AG04449 (cell line): ENCODE measurements around the gene ARHGAP9.
A peak's percentile ranks its signal among the peaks of the same experiment; 100 is the strongest.

Source experiments
- CTCF ChIA-PET: fragments of 350-600 bp; formaldehyde crosslinking; extraction: SDS; loops from one replicate; lab custom pipeline; 2021; ENCODE audit warnings: antibody characterized with exemption; lab: Yijun Ruan, JAX
- POLR2A ChIA-PET: fragments of 400-600, 350-600 bp; formaldehyde crosslinking; extraction: SDS; loops from one replicate; lab custom pipeline; 2020; ENCODE audit warnings: antibody characterized with exemption, inconsistent platforms; lab: Yijun Ruan, JAX
- DNase-seq: peaks from one replicate; pipeline ENCODE4 v3.0.0-alpha.2; 2010; ENCODE audit warnings: low read depth, low spot score
- H3K4me3 ChIP-seq: 2 replicates; pipeline ENCODE4 v1.5.1; 2011; ENCODE audit warnings: low read depth, mild to moderate bottlenecking, control low read depth, low read length
- TF ChIP-seq, protein P1 (sequence below): IDR thresholded peaks from one replicate; pipeline ENCODE4 v1.5.1; 2011; ENCODE audit warnings: mild to moderate bottlenecking, moderate library complexity, low read length, control low read depth, inconsistent platforms; ENCODE audit not compliant: insufficient read depth; ENCODE audit errors: missing control alignments

Gene ARHGAP9

DNA sequence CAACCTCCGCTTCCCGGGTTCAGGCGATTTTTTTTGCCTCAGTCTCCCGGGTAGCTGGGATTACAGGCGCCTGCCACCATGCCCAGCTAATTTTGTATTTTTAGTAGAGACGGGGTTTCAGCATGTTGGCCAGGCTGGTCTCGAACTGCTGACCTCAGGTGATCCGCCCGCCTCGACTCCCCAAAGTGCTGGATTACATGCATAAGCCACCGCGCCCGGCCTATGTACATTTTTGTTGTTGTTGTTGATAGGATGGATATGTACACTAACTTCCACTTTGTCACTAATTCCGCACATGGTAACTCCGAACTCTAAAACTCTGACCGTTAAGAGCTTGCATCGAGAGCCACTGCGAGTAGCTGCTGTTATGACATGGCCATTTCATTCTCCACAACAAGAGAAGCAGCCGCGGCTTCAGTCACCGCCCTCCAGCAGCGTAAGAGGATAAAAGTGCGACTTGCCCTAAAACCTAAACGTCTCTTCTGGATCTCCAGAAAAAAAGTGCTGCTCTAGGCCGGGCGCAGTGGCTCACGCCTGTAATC, 7.5 kb upstream of the ARHGAP9 start:
- CTCF ChIA-PET, result interaction anchor here (1.0 to 20.7 kb wide), 2 partner anchors 12 to 25 kb away, joined by 3 to 321 read pairs; partner anchors contain the start of gene GLI1
- DNase-seq, result no peak

DNA sequence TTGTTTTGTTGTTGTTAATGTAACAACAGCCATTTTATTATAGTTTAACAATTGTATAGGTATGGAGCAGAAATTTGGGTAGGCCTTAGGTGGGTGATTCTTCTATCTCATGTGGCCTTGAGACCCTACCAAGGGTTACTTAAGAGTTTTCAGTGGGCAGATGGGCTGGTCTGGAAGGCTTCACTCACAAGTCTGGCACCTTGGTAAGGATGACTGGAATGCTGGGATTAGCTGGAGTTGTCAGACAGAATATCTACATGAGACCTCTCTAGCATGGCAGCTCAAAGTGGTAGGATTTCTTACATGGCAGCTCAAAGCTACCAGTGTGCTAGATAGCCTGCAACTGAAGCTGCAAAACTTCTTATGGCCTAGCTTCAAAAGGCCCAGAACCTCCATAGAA, 6.0 kb upstream of the ARHGAP9 start:
- DNase-seq, result no peak
- ChIA-PET CTCF (interaction anchor here (1.0 to 20.7 kb wide), 3 partner anchors 24 to 271 kb away, joined by 5 to 321 read pairs (median 5); partner anchors contain the start of gene GLI1), POLR2A (no interaction called here)
- TF ChIP-seq, protein P1, sequence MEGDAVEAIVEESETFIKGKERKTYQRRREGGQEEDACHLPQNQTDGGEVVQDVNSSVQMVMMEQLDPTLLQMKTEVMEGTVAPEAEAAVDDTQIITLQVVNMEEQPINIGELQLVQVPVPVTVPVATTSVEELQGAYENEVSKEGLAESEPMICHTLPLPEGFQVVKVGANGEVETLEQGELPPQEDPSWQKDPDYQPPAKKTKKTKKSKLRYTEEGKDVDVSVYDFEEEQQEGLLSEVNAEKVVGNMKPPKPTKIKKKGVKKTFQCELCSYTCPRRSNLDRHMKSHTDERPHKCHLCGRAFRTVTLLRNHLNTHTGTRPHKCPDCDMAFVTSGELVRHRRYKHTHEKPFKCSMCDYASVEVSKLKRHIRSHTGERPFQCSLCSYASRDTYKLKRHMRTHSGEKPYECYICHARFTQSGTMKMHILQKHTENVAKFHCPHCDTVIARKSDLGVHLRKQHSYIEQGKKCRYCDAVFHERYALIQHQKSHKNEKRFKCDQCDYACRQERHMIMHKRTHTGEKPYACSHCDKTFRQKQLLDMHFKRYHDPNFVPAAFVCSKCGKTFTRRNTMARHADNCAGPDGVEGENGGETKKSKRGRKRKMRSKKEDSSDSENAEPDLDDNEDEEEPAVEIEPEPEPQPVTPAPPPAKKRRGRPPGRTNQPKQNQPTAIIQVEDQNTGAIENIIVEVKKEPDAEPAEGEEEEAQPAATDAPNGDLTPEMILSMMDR, result no peak
- H3K4me3 ChIP-seq, result no peak overlapping the region

More for the DNA sequence above, 7.5 kb upstream of the ARHGAP9 start:
- H3K4me3 ChIP-seq, result no peak overlapping the region
- POLR2A ChIA-PET, result interaction anchor here (0.7 to 1.5 kb wide), 2 partner anchors 12 to 33 kb away, joined by 3 to 5 read pairs; no protein-coding TSS in a partner anchor
- TF ChIP-seq, protein P1, result no peak

DNA sequence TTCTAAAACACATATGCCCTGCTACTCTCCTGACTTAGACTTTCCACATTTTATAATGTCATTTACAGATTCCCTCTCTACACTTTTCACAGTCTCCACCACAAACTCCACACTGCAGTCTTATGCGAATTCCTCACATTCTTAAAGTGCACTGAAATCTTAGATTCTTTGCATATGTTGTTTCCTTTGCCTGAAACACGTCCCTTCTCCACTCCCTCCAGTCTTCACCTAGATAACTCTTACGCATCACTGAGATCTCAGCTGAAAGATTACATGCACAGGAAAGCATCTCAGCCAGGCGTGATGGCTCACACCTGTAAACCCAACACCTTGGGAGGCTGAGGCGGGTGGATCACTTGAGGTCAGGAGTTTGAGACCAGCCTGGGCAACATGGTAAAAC, 3.8 kb upstream of the ARHGAP9 start:
- POLR2A ChIA-PET, result no interaction called here
- peak; percentile 49 for DNase-seq
- TF ChIP-seq, protein P1, result no peak
- CTCF ChIA-PET, result interaction anchor here (20.7 kb wide), 1 partner anchor 22 kb away, joined by 321 read pairs; the partner anchor contains the start of gene GLI1
- no peak overlapping the region for H3K4me3 ChIP-seq

DNA sequence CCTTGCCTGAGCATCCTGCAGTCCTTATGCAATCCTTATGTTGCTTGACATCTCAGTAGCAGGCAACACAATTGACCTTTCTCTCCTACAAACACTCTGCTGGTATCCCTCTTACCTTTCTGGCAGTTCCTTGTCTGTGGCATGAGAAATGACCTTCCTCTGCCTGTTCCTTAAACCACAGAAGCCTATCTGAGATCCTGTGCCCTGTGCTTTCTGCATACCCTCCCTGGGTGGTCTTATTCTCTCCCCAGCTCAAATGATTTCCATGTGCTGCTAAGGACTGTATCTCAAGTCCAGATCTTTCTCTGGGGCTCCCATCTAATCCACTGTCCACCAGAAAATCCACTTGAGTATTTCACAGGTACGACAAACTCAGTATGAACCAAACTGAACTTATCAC, 2.0 kb upstream of the ARHGAP9 start:
- CTCF ChIA-PET, result interaction anchor here (1.6 to 20.7 kb wide), 2 partner anchors 10 to 20 kb away, joined by 7 to 321 read pairs; partner anchors contain the start of gene GLI1
- no peak overlapping the region for H3K4me3 ChIP-seq
- TF ChIP-seq, protein P1, result no peak

DNA sequence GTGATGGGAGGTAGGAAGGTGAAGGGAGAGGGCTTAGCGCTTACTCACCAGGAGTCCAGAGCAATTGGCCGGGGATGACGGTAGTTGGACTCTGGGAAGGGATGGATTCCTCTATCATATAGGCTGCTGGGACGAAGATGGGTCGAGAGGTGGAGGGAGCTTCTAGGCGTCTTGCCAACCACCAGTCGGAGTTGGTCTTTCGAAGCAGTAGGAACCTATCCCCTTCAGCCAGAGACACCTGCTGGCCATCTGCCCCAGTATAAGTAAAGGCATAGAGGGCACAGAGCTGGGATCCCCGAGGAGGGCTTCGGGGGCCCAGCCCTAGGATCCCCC, 657 bp downstream of the ARHGAP9 start:
- TF ChIP-seq, protein P1, result no peak
- H3K4me3 ChIP-seq, result no peak overlapping the region
- CTCF ChIA-PET, result interaction anchor here (0.9 to 20.7 kb wide), 2 partner anchors 17 to 24 kb away, joined by 3 to 321 read pairs; partner anchors contain the start of genes GLI1 and INHBE
- no peak for DNase-seq
- POLR2A ChIA-PET, result no interaction called here

More for the DNA sequence above, 2.0 kb upstream of the ARHGAP9 start:
- DNase-seq, result no peak
- POLR2A ChIA-PET, result no interaction called here
